Endodermal cell (in vitro differentiated cells): Measurements from ENCODE around the gene LAYN. TPM values are rescaled to one million over a fixed set of nuclear protein-coding genes. Genes with fewer than 3 reads are reported as not detected.
A peak's percentile ranks its signal among the peaks of the same experiment; 100 is the strongest.

Experiments
- DNase-seq: peaks from one replicate; pipeline ENCODE4 v3.0.0-alpha.2; 2017
- H3K27ac ChIP-seq: 2 replicates; pipeline ENCODE4 v1.5.1; 2013; ENCODE audit warnings: mild to moderate bottlenecking, low read depth, low read length, moderate library complexity
- H3K27me3 ChIP-seq: 2 replicates; pipeline ENCODE4 v1.6.1; 2013; ENCODE audit warnings: mild to moderate bottlenecking, low read length, moderate library complexity; ENCODE audit not compliant: insufficient read depth, control insufficient read depth, poor library complexity, severe bottlenecking
- H3K36me3 ChIP-seq: 2 replicates; pipeline ENCODE4 v1.7.0; 2013; ENCODE audit warnings: mild to moderate bottlenecking, low read length, moderate library complexity; ENCODE audit not compliant: control insufficient read depth, insufficient read depth
- H3K4me1 ChIP-seq: one replicate; pipeline ENCODE4 v1.7.0; 2013; ENCODE audit warnings: low read length; ENCODE audit not compliant: control insufficient read depth, insufficient read depth
- H3K4me3 ChIP-seq: 2 replicates; pipeline ENCODE4 v1.5.1; 2013; ENCODE audit warnings: mild to moderate bottlenecking, low read length, moderate library complexity
- H3K9ac ChIP-seq: 2 replicates; pipeline ENCODE4 v1.6.1; 2013; ENCODE audit warnings: mild to moderate bottlenecking, low read length, moderate library complexity; ENCODE audit not compliant: poor library complexity, severe bottlenecking; ENCODE audit errors: extremely low read depth
- H3K9me3 ChIP-seq: 2 replicates; pipeline ENCODE4 v1.6.1; 2013; ENCODE audit warnings: mild to moderate bottlenecking, low read length, moderate library complexity; ENCODE audit not compliant: control insufficient read depth
- H3K27ac Mint-ChIP-seq: 2 replicates; pipeline ENCODE4 v1.8.0; 2020; ENCODE audit warnings: mixed read lengths
- H3K27me3 Mint-ChIP-seq: 2 replicates; pipeline ENCODE4 v1.8.0; 2021; ENCODE audit warnings: mild to moderate bottlenecking, mixed read lengths; ENCODE audit not compliant: insufficient read depth
- H3K36me3 Mint-ChIP-seq: 2 replicates; pipeline ENCODE4 v1.8.0; 2020; ENCODE audit warnings: low read depth, mixed read lengths
- H3K4me1 Mint-ChIP-seq: 2 replicates; pipeline ENCODE4 v1.8.0; 2020; ENCODE audit warnings: mixed read lengths
- H3K4me3 Mint-ChIP-seq: 2 replicates; pipeline ENCODE4 v1.8.0; 2020; ENCODE audit warnings: mild to moderate bottlenecking, moderate library complexity, mixed read lengths
- H3K9me3 Mint-ChIP-seq: 2 replicates; pipeline ENCODE4 v1.8.0; 2020; ENCODE audit warnings: mild to moderate bottlenecking, mixed read lengths
- WGBS, 2 experiments: methylation state at CpG; one replicate each; pipeline versions ENCODE4 v1.1.5 to v1.1.7; 2013; ENCODE audit warnings: missing lambda C conversion rate in 2 of 2, mixed read lengths in 1 of 2; ENCODE audit not compliant: insufficient coverage in 1 of 2, insufficient read length in 1 of 2; 5-methylcytosine and 5-hydroxymethylcytosine counted together
- total RNA-seq, 2 donors: library from RNA; stranded (reverse); fragmentation: NEBNext Ultra II Directional in 1 of 2; extraction: Animal tissue kit (Norgen Biotek cat#: 25700) in 1 of 2; gene quantifications; 2 replicates in 1 of 2; 3 replicates in 1 of 2; pipeline ENCODE4 v1.2.1, GENCODE V29; 2021
- TF ChIP-seq, protein P1 (sequence below): fragments of 200-600 bp; sonication (generic); conservative IDR thresholded peaks from 2 replicates; pipeline ENCODE4 v1.5.0; 2021; ENCODE audit warnings: antibody characterized with exemption, mild to moderate bottlenecking

LAYN gene
- total RNA-seq, 2 donors from 2014 or later: 1.1 to 1.5 TPM

DNA sequence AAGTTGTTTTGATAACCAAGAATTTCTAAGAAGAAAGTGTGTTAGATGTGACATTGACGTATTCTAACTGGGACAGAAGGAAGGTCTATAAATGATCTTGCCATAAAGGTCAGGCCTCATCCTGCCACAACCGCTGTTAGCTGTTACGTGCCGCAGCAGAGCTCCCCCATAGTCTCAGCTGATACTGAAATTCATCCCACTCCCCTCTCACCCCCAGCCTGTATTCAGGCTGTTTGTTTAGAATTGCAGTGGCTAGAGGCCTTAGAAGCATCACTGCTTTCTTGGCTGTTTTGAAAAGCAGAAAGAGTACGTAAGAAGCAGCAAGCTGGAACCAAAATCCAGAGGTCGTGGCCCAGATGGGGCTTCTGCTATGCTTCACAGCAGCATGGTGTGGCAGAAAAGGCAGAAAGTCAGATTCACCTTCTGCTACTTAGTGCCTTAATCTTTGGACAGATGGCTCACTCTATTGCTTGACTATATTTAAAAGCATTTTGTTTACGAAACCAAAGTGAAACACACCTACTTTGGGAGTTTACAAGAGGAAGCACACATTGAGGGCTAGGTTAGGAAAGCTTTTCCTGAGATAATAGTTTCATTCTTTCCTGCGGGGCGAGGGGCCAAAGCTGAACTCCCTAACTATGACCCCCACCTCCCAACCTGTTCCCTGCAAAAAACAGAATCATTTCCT is 950 bp upstream of the LAYN start:
- H3K36me3 Mint-ChIP-seq: no peaks in the 10 kb centered on the region
- H3K9me3 Mint-ChIP-seq: no peaks in the 10 kb centered on the region
- TF ChIP-seq, protein P1, sequence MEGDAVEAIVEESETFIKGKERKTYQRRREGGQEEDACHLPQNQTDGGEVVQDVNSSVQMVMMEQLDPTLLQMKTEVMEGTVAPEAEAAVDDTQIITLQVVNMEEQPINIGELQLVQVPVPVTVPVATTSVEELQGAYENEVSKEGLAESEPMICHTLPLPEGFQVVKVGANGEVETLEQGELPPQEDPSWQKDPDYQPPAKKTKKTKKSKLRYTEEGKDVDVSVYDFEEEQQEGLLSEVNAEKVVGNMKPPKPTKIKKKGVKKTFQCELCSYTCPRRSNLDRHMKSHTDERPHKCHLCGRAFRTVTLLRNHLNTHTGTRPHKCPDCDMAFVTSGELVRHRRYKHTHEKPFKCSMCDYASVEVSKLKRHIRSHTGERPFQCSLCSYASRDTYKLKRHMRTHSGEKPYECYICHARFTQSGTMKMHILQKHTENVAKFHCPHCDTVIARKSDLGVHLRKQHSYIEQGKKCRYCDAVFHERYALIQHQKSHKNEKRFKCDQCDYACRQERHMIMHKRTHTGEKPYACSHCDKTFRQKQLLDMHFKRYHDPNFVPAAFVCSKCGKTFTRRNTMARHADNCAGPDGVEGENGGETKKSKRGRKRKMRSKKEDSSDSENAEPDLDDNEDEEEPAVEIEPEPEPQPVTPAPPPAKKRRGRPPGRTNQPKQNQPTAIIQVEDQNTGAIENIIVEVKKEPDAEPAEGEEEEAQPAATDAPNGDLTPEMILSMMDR: no peak
- WGBS, 2 experiments: 86 to 87% methylated on average over 4 to 9 of the region's 9 CpGs
- Histone ChIP-seq H3K27ac (no peak overlapping the region), H3K4me3 (peak overlapping the region; percentile 77), H3K9me3 (peaks cover 6% of the 10 kb centered on the region), H3K27me3 (peaks cover 96% of the 10 kb centered on the region), H3K36me3 (no peaks in the 10 kb centered on the region), H3K9ac (no peak overlapping the region), H3K4me1 (no peaks in the 10 kb centered on the region)
- no peak overlapping the region for H3K27ac Mint-ChIP-seq
- H3K27me3 Mint-ChIP-seq: peaks cover 94% of the 10 kb centered on the region
- peak overlapping the region; percentile 58 for H3K4me3 Mint-ChIP-seq
- H3K4me1 Mint-ChIP-seq: peaks cover 21% of the 10 kb centered on the region
- DNase-seq: no peak

DNA sequence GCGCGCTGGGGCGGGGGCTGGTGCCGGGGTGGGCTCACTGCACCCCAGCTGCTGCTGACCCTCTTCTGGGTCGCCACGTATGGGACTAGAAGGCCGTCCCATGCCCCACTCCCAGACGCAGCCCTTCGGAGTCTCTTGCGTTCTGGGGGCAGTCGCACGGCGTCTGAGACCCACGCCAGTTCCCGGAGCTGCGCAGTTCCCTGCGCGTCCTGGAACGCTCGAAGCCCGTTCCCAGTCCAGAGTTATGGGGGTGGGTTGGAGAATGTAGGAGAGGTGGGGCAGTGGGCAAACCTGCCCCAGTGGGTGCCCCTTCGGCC is 375 bp downstream of the LAYN start:
- no peaks in the 10 kb centered on the region for H3K36me3 Mint-ChIP-seq

DNA sequence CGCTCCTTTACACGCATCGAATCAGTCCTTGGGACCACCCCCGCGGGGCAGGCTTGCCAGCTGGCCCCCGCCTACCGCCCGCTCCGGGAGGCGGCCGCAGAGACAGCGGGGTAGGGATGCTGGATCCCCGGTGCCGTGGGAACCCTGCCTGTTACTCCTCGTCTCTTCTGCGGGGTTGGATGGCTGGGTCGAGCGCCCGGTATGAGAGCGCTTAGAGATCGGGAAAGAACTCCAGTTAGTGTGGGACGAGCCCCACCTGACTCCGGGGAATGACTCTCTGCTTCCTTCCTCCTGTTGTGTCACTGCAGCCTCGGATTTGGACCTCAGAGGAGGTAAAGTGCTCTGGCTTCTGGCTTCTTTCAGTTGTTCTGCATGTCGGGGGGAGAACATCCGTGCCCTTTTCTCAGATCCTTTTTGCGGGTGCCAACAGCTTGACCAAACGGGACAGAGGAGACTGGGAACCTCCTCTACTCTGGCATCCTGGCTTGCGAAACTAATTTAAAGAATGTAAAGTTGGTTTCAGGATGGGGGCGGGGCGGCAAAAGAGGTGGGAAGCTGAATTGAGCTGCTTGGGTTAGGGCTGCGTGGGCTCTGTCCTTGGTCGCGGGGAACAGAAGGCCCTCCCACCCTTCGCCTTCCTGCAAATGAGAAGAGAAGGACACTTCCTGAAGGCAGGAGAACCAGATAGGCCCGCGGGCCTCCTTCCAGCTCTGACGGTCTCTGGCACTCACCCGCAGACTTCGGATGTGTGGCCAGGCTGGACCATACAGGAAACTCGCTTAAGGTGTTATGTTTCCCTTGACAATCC is 938 bp downstream of the LAYN start:
- Histone ChIP-seq H3K4me3 (peak overlapping the region; percentile 77), H3K9ac (peak overlapping the region; percentile 17), H3K36me3 (no peaks in the 10 kb centered on the region), H3K9me3 (peaks cover 6% of the 10 kb centered on the region), H3K27ac (no peak overlapping the region), H3K4me1 (no peaks in the 10 kb centered on the region), H3K27me3 (peaks cover 96% of the 10 kb centered on the region)
- TF ChIP-seq, protein P1: no peak
- H3K4me1 Mint-ChIP-seq: peaks cover 21% of the 10 kb centered on the region
- peak overlapping the region; percentile 58 for H3K4me3 Mint-ChIP-seq
- H3K36me3 Mint-ChIP-seq: no peaks in the 10 kb centered on the region
- no peaks in the 10 kb centered on the region for H3K9me3 Mint-ChIP-seq
- 5 to 12% methylated on average over 18 to 41 of the region's 41 CpGs for WGBS, 2 experiments
- H3K27ac Mint-ChIP-seq: no peak overlapping the region
- H3K27me3 Mint-ChIP-seq: peaks cover 92% of the 10 kb centered on the region
- peak; percentile 80 for DNase-seq

More for the DNA sequence above, 375 bp downstream of the LAYN start:
- Histone ChIP-seq H3K27ac (no peak overlapping the region), H3K9me3 (peaks cover 6% of the 10 kb centered on the region), H3K27me3 (peaks cover 95% of the 10 kb centered on the region), H3K4me1 (no peaks in the 10 kb centered on the region), H3K4me3 (peak overlapping the region; percentile 77), H3K36me3 (no peaks in the 10 kb centered on the region), H3K9ac (no peak overlapping the region)
- WGBS, 2 experiments: 0 to 1% methylated on average over 12 to 22 of the region's 22 CpGs
- H3K4me3 Mint-ChIP-seq: peak overlapping the region; percentile 58
- TF ChIP-seq, protein P1: no peak
- peaks cover 21% of the 10 kb centered on the region for H3K4me1 Mint-ChIP-seq
- no peak for DNase-seq
- no peaks in the 10 kb centered on the region for H3K9me3 Mint-ChIP-seq
- peaks cover 89% of the 10 kb centered on the region for H3K27me3 Mint-ChIP-seq
- no peak overlapping the region for H3K27ac Mint-ChIP-seq
